Ureter (tissue), 1 donor: ENCODE results near the gene FOXP4. TPM values are rescaled to one million over a fixed set of nuclear protein-coding genes. Genes with fewer than 3 reads are reported as not detected.

Experiments
- DNase-seq: peaks from one replicate; pipeline ENCODE4 v3.0.0-alpha.2; 2020; ENCODE audit warnings: low spot score
- total RNA-seq: library from RNA; stranded (reverse); gene quantifications from one replicate; pipeline ENCODE4 v1.2.4, GENCODE V29; 2023
- donor health status: DM: yes; HTN: yes; CAD: no.

Gene FOXP4
- total RNA-seq, 1 donor from 2014 or later, result 25.1 TPM

DNA sequence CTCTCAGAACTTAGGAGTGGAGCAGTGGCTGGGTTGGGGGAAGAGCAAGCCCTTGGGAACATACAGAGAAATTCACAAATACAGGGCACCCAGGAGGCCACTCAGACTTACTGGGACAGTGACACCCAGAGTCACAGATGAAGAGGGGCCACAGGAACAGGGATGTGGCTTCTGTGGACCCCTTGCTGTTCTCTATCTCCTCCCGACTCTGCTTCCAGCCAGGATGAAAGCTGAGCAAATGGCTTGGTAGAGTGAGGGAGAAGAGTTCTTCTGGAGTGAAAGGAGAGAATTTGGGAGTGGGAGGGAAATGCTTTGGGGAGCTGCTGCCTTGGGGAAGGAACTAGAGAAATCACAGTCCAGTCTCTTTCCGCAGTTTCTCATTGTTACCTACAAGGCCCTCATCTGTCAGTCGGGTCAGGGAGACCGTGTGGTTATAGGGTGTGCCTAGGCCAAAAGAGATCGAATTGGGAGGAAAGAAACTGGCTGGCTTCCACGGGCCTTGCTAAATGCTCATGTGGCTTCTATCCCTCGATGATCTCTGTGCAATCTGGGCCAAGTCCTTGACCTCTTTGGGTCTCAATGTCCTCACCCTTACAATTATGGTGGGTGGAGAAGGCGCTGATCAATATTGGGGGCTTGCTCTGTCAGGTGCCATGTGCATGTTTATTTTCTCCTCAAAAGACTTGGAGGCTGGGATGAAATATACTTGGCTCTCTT lies 17.0 kb downstream of the FOXP4 start:
- DNase-seq, result no peak

DNA sequence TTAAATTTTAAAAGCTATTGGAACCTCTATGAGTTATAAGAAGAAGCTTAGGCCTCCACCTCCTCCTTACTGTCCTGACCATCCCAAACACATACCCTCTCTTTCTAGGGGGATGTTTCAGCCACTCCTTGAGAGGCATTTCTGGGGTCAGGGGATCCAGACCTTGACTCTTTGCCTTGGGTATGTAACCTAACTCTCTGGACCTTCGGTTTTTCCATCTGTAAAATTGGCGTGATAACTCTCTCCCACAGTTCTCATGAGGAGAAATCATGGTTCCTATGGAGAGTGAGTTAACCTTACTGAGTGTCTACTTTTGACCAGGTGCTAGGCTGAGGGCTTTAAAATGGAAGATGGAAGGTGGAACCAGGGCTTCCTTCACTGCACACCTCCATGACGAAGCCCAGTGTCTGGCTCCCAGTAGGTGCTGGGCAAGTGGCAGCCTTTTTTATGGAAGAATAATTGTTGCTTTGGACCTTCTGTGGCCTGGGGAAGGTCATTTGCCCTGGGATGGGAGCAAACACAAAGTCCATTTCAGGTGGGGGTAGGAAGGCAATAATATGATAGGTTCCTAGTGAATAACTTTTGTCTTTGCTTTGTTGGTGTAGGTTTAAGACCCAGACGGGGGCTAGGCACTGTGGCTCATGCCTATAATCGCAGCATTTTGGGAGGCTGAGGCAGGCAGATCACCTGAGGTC lies 18.4 kb downstream of the FOXP4 start:
- no peak for DNase-seq

DNA sequence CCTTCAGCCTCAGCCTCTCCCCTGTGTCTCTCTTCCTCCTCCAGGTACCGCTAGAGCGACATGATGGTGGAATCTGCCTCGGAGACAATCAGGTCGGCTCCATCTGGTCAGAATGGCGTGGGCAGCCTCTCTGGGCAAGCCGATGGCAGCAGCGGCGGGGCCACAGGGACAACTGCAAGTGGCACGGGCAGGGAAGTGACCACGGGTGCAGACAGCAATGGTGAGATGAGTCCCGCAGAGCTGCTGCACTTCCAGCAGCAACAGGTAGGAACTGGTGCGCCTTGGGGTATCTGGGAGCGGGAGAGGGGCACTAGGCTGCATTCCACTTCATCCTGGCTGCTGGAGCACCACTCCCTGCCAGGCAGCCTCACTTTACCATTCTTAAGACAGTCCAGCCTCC lies 19.5 kb downstream of the FOXP4 start:
- no peak for DNase-seq

DNA sequence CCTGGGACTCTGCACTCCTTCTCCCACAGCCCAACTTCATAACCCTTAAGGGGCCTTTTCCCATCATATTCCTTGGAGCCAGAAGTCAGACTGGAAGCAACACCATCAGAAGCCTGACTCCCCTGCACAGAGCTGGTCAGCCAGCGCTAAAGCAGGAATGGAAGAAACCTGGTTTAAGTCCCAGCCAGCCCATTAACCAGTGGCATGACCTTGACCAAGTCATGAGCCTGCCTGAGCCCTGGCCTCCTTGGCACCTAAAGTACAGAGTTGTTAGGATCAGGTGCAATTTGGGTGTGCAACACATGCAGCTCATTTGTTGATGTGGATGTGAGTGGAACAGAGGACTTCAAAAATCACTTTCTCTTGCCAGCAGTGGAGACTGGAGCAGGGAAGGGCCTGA lies 20.8 kb downstream of the FOXP4 start:
- no peak for DNase-seq

DNA sequence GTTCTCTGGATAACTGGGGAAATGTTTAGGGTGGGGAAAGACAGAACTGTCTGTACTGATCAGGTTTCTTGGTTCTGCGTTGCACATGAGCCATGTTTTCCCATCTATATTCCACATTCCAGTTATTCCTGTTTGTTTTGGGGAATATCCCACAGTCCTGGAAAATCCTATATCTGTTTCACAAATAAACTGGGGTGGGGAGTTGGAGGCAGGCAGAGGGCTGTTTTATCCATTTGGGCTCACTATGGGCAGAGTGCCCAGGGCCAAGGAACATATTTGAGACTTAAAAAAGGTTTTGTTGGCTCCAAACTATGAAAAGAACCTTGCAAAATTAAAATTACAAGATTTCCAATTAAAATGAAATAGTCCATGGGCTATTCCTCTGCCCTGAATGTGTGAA lies 21.5 kb downstream of the FOXP4 start:
- no peak for DNase-seq

DNA sequence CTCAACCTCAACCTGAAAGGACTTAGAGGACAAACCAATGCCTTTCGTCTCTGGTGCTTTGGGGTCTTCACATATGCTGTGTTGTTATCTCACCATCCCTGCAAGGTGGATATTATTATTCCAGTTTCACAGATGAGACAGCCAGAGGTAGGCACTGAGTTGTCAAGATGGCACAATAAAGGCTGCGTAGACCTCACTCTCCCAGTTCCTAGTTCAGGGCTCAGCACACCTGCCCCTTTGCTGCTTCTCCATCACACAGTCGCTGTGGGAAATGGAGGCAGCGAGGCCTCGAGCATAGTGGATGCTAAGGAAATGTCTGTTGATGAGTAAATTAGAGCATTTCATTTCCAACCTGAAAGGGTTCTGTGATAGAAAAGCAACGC lies 22.0 kb downstream of the FOXP4 start:
- DNase-seq, result no peak

DNA sequence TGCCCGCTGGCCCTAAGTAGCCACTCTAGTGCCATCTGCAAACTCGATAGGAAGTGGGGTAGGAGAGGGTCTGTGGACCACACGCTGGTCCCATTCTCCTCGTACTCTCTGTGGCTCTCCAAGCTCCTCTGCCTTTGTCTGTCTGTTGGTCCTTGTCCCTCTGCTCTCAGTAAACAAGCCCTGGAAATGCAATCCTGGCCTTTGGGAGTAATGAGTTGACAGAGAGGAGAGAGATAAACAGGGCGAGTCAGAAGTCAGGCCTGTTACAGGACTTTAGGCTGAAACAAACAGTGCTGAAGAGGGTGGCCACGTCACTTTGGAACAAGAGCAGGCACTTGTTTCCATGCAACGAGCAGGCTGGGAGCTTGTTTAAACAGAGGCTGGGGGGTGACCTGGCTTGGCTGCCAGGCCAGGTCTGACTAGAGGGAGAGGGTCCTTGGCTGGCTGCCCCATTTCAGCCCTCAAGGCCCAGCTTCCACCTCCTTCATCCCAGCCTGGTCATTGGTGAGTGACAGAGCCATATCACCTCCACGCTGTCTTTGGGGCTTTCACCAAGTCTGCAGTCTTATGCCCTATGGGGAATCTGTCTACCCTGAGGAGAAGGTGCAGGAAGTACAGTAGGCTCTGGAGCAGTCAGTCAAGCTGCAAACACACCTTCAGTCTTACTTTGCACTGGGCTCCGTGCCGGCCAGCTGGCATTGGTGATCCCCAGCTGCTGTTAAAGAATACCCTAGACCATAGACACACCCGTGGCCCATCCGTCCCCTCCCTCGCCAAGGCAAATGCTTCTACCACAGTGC lies 22.6 kb downstream of the FOXP4 start:
- DNase-seq, result no peak

DNA sequence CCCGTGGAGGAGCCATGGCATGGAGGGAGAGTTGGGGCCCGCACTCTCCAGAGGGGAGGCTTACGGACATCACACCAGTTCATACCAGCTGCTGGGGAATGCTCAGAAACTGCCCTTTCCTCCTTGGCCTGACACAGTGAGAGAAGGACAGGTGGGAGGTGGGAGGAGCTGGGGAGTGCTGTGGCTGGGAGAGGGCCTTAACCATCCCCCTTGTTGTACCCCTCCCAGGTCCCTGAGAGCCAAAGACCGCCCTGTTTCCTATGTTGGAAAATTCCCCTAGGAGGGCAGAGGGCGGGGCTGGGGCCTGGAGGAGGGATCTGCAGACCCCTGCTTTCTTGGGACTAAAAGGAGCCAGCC lies 24.1 kb downstream of the FOXP4 start:
- no peak for DNase-seq

DNA sequence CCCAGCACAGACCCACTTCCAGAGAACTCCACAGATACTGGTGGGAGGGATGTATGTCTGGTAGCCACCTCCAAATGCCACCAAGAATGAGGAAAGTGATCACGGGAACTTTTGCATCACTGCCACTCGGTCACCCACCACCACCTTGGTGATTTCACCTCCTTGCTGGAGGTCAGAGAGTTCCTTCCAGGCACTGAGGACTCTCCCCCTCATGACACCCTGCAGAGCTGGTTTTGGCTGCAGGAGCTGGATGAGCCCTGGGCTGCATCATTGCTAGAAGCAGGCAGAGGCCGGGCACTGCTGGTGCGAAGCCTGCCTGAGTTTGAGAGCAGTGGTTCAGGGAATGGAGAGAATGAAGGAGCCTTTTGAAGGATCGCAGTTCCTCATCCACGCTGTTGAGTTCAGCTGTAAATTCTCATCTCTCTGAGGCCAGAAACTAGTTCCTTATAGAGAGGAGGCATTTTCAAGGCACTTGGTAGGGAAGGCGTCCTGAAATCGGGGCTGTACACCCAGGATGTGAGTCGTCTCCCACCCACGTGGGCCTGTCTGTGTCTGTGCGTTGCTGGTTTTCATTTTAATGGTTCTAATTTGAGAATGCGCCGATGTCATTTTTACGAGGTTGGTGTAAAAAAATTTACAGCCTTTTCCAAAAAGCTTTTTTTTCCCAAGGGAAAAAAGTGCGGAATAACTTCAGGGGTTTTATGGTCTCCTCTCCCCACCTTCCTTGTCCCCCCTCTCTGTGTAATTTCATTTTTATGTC lies 25.0 kb downstream of the FOXP4 start:
- no peak for DNase-seq

DNA sequence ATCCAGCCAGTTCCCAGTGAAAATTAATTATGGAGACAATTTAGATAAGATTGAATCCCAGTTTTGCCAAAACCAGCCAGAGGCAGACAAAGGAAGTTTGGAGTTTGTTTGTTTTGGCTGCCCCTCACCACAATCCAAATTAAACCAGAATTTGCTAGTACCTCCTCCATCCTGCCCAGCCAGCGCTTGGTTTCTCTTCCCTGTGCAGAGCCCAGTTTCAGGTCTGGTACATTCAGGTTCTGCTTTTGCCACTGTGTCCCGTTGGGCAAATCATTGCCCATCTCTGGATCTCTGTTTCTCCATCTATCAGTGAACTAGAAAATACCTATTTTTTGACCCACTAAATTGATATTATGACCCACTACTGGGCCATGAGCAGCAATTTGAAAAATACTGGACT lies 26.4 kb downstream of the FOXP4 start:
- no peak for DNase-seq

DNA sequence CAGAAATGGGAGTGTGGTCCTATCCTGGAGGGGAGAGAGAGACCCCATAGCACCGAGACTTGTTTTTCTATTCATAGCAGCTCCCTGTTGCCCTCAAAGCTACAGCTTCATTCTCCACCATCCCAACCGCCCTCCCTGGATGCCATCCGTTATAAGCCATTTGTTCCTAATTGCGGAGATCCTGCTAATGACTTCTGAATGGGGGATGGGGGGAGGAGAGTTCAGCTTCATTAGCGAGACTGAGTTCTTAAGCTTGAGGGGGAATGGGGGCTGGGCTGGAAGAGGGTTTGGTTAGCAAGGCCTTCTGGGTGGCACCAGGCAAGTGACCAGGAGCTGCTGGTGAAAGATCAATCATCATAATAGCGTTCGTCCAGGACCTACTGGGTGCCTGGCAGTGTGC lies 27.1 kb downstream of the FOXP4 start:
- no peak for DNase-seq

DNA sequence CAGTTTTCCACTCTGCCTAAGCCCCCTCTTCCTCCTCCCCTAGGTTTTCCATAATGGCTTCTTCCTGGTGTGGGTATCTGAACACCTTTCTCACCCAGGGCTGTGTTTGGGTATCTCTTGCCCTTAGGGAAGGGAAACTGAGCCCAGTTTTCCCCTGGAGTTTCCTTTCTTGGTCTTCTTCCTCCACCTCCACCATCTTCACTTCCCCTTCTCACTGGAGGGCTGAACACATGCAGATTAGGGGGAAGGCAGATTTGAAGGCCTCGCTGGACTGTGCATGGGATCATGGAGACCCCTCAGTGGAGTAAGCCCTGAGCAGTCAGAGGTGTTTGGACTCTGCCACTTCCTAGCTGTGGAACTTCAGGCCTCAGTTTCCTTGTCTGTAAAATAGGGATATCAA lies 27.8 kb downstream of the FOXP4 start:
- no peak for DNase-seq

DNA sequence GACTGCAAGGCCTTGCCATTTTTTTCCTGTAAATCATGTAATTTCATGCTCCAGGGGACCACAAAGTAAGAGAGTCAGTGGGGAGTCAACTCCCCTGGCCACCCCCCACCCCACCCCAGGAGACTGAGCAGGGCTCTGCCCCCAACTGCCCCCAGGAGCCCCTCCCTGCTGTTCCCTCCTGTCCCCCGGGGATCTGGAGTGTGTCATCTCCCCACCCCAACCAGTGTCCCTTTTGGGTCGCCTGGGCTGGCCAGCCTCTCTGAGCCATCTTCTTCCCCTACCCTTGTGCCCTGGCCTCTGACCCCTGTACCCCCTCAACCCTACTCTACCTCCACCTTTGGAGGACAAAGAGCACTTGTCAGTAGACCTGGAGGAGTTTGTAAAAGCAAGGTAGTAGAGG lies 29.4 kb downstream of the FOXP4 start:
- no peak for DNase-seq

DNA sequence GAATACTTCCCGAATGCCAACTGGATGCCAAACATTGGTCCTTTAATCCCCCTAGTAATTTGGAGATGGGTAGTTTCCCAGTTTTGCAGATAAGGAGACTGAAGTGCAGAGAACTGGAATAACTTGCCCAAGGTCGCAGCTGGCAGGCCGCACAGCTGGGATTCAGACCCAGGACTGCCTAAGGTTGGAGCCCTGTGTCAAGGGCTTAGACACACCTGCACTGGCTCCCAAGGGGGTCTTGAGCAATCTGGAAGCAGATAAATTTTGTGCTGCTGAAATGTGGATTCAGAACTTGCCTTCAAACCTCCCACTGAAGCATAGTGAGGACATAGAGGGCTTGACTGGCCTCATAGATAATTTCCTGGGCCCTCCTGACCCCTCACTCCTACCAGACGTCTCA lies 30.5 kb downstream of the FOXP4 start:
- DNase-seq, result no peak

DNA sequence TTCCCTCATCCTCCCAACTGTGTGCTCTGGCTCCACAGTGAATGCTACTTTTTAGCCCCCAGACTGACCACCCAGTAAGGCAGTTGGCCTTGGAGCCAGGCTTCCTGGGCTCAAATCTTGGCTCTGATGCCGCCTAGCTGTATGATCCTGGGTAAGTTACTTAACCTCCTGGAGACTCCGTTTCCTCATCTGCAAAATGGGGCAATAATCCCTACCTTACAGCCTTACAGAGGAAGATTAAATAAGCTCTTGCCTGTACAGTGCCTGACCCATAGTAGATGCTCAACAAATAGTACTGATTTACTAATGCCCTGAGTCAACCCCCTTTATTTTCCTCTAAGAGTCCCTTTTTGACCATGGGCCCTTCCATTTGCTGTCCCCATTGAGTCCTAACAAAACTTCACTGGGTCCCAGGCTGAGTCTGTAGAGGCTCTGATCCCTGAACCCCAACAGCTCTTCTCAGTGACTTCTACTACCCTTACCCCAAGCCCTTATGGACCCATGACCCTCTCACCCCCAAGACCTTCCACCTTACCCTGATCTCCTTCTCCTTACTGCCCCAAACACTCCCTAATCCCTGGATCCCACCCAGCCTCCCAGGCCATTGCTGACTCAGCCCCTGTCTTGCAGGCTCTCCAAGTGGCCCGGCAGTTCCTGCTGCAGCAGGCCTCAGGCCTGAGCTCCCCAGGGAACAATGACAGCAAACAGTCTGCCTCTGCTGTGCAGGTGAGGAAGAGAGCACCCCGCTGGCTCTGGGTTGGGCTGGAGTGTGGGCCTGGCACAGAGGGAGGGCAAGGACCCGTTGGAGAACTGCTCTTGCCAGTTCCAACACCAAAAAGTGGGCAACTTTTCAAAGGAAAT lies 31.4 kb downstream of the FOXP4 start:
- DNase-seq, result peak; percentile 64

DNA sequence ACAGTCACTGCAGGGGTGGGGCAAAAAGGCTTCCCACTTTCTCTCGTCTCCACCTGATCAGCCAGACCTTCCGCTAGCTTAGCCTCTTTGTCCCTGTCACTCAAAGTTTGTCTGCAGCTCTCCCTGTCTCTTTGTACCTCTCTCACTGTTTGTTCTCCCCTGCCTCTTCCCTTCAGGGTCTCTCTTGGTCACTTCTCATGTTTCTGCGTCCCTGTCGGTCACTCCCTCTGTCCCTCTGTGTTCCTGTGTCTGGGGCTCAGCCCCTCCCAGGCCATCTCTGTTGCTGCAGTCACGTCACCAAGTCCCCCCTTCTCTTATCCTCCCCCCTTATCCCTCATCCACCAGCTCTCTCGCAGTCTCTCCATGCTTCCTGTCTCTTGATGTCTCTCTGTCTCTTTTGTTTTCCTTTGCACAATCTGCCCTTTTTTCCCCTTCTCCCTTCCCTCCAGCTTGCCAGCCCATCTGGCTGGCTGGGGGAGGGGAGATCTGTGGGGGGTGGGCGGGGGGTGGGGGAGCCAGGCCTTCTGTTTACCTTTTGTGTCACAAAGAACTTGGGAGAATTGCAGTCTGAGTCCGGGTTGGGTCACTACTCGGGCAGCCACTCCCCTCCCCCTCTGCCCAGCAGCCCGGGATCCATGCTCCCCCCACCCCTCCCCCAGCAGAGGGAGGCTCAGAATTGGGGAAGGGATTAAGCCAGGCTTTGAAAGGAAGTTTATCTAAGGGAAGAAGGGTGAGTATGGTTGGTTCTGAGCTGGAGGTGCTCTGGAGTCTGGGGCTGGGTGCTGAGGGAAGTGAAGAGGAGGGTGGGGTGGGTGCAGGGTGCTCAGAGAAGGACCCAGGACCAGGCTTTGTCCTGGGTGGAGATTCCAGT lies 32.3 kb downstream of the FOXP4 start:
- no peak for DNase-seq

DNA sequence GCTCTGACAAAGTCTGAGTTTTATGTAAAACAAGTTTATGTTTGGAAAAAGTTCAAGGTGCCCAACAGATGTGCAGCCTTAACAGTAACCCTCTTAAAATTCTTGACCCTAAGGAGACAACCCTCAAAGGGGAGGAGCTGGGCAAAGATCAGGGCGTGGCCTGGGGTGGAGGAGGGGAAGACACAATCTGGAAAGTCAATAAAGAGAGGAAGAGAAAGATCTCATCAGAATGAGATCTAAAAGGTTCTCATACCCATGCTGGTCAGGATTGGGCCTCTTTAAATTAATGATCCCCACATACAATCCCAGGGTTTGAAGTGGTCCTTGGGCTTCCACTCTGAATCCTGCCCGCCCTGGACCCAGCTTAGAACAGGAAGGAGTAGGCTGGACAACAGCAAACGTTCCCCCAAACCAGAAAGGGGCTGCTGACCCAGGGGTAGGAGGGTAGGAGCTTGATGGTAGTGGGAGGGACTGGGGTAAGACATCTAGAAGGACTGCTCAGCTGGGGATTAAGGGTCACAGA lies 33.0 kb downstream of the FOXP4 start:
- no peak for DNase-seq

DNA sequence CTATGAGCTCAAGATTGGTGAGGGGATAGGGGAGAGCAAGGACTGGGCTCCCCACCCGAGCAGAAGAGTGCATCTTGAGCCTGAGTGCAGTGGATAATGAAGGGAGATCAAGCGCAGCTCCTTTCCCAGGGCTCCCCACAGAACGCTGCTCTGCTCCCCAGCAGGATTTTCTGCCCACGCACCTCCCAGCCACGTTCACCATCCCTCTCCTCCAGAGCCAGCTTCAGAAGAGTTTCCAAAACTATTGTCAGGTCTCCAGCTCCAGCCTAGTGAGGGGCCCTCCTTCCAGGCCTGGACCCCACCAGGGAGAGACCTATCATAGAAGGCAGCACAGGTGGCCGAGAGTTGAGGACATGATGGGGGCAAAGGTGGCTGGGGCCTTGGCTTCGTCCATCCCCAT lies 34.5 kb downstream of the FOXP4 start:
- no peak for DNase-seq

DNA sequence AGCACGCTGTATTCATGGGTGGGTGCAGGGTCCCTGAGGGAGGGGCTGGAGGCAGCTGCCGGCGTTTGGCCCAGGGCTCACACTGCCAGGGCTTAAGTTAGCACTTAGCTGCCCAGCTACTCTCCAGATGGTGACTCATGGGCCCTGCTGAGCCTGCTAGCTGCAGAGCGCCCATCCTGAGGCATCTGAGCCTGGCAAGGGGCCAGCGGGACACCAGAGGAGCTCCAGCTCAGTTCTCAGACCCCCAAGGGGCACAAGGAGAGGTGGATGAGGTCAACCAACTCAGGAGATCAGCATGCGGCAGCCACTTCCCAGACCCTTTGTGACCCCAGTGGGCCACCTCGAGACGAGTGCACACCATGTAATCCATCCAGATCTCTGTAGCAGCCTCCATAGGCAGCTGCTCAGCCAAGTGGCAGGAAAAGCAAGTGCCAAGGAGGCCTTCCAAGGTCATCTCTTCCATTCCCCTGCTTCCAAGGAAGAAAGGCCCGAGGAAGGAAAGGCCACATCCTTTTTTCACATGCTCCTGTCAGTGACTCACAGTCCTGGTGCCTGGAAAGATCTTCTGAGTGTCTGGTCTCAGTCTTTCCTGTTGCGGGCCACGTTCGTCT lies 35.3 kb downstream of the FOXP4 start:
- DNase-seq, result no peak

DNA sequence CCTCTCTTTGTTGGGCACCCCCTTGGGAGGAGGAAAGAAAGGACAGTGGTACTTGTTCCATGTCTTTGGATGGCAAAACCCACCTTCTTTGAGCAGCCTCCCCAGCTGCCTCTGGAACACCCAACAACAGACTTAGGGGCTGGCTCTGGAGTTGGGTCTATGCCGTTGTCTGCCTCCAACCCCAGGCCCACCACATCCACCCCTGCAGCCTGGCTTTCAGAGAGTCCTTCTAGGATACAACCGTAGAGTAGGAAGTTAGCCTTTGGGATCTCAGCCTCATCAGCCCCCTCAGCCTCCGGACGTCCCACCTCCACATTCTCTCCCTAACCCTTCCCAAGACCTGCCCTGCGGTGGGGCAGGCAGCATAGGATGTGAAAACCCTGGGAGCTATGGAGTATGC lies 36.4 kb downstream of the FOXP4 start:
- DNase-seq, result no peak
